Fibroblast of villous mesenchyme (primary cell): ENCODE results near the gene COP1. TPM values are rescaled to one million over a fixed set of nuclear protein-coding genes. Genes with fewer than 3 reads are reported as not detected.

Experiments
- DNase-seq: peaks from one replicate; pipeline ENCODE4 v3.0.0-alpha.2; 2010; ENCODE audit warnings: low read depth
- H3K4me3 ChIP-seq: 2 replicates; pipeline ENCODE4 v1.5.1; 2011; ENCODE audit warnings: low read depth, mild to moderate bottlenecking, low read length
- CTCF ChIP-seq: IDR thresholded peaks from 2 replicates; pipeline ENCODE4 v1.5.1; 2012; ENCODE audit warnings: low read depth, mild to moderate bottlenecking, low read length; ENCODE audit not compliant: insufficient read depth
- small RNA-seq: library from RNA; depleted of rRNA; stranded (forward); fragments of <200 nt; gene quantifications from one replicate; pipeline ENCODE3, GENCODE V24; 2012
- total RNA-seq: library from RNA; depleted of rRNA; stranded (reverse); fragments of >200 nt; gene quantifications from 2 replicates; pipeline ENCODE4 v1.2.3, GENCODE V29; 2012

The COP1 gene
- total RNA-seq, 1 donor, result 66.9 TPM

- TF ChIP-seq CTCF, result no peak
- DNase-seq, result no peak
- no peak overlapping the region for H3K4me3 ChIP-seq
These were observed 311.1 kb downstream of the COP1 start for GRCh38 chr1:175895966-175896365.

Small RNA genes lying within 50 kb of the gene (small RNA-seq; reads per million reads assigned to genes)
- gene RF00066 (not detected), gene RNU2-12P (not detected), gene RPS29P5 (not detected), gene SCARNA3 (21.2 reads per million, percentile 93 among the genes with 10 or more reads in this experiment)
